Panc1 (cell line): ENCODE results near the gene ZFAND2A. TPM values are rescaled to one million over a fixed set of nuclear protein-coding genes. Genes with fewer than 3 reads are reported as not detected.
"Not testable (repeated sequence)": the region's sequence is repeated elsewhere in the genome, so short reads cannot be mapped to it uniquely, and the experiment has no call there.

Experiments used
- ATAC-seq: fragments of 200-7000 bp; cut with Tn5 transposase; 2 replicates; pipeline ENCODE4 v1.9.1; 2020; ENCODE audit warnings: mild to moderate bottlenecking, moderate library complexity
- BruUV-seq: library from RNA; stranded (reverse); fragments of 400-500 nt; replicated peaks from 2 replicates; lab custom pipeline; 2021; lab: Mats Ljungman, UMichigan
- CTCF ChIA-PET: fragments of 300-600 bp; sonication (Branson Sonifier 250); formaldehyde crosslinking; loops from one replicate; lab custom pipeline; 2022; ENCODE audit warnings: antibody characterized with exemption; lab: Charles Lee
- POLR2A ChIA-PET: fragments of 300-600 bp; sonication (Branson Sonifier 250); formaldehyde crosslinking; loops from one replicate; lab custom pipeline; 2022; ENCODE audit warnings: antibody characterized with exemption; lab: Charles Lee
- DNase-seq: peaks from one replicate; pipeline ENCODE4 v3.0.0-alpha.2; 2010; ENCODE audit warnings: low read depth, low spot score
- H3K27ac ChIP-seq: 2 replicates; pipeline ENCODE4 v1.5.1; 2011; ENCODE audit warnings: mild to moderate bottlenecking, low read length, inconsistent platforms
- H3K27me3 ChIP-seq: fragments of 200-500 bp; sonication (Bioruptor generic); 2 replicates; pipeline ENCODE4 v1.6.0; 2014; ENCODE audit warnings: low read length, inconsistent platforms; ENCODE audit not compliant: control insufficient read depth, insufficient read depth
- H3K36me3 ChIP-seq: fragments of 200-500 bp; sonication (Bioruptor generic); 2 replicates; pipeline ENCODE4 v1.5.1; 2014; ENCODE audit warnings: inconsistent platforms, mild to moderate bottlenecking, low read length, moderate library complexity; ENCODE audit not compliant: control insufficient read depth, insufficient read depth
- H3K4me1 ChIP-seq: 2 replicates; pipeline ENCODE4 v1.5.1; 2011; ENCODE audit warnings: inconsistent platforms, mild to moderate bottlenecking, low read length, moderate library complexity; ENCODE audit not compliant: control insufficient read depth, insufficient read depth
- H3K4me3 ChIP-seq, 2 experiments: 2 replicates each; pipeline ENCODE4 v1.5.1; 2011 to 2012; ENCODE audit warnings: low read depth in 2 of 2, low read length in 2 of 2, mild to moderate bottlenecking in 2 of 2, inconsistent platforms in 1 of 2, moderate library complexity in 1 of 2
- H3K9me3 ChIP-seq: fragments of 200-500 bp; sonication (Bioruptor generic); 2 replicates; pipeline ENCODE4 v1.5.1; 2014; ENCODE audit warnings: low read depth, mild to moderate bottlenecking, inconsistent platforms, low read length, moderate library complexity; ENCODE audit not compliant: control insufficient read depth, insufficient read depth
- CTCF ChIP-seq: fragments of 450-650 bp; IDR thresholded peaks from 2 replicates; pipeline ENCODE4 v1.5.1; 2017; ENCODE audit warnings: mild to moderate bottlenecking
- POLR2AphosphoS5 ChIP-seq: IDR thresholded peaks from 2 replicates; pipeline ENCODE4 v1.6.1; 2012; ENCODE audit warnings: mild to moderate bottlenecking, low read depth, low read length, moderate library complexity
- REST ChIP-seq, 2 experiments: IDR thresholded peaks; 2 replicates each; pipeline ENCODE4 v1.6.1; 2011 to 2012; ENCODE audit warnings: low read depth in 2 of 2, control low read depth in 1 of 2, low read length in 1 of 2, mild to moderate bottlenecking in 1 of 2, moderate library complexity in 1 of 2; ENCODE audit not compliant: insufficient read depth in 1 of 2
- SIN3A ChIP-seq: IDR thresholded peaks from 2 replicates; pipeline ENCODE4 v1.6.1; 2012; ENCODE audit warnings: low read depth, mild to moderate bottlenecking, low read length, moderate library complexity, borderline replicate concordance; ENCODE audit not compliant: insufficient read depth
- TCF7L2 ChIP-seq: IDR thresholded peaks from 2 replicates; pipeline ENCODE4 v1.6.1; 2011; ENCODE audit warnings: mild to moderate bottlenecking, low read depth, low read length, inconsistent platforms
- in situ Hi-C: cut with HindIII; loops from 2 replicates; pipeline ENCODE4 v1.10.0; 2016; ENCODE audit warnings: low sequenced_read_pairs, low pct_unique_long_range_greater_than_20kb
- intact Hi-C: fragments of 100-400 bp; cut with micrococcal nuclease; formaldehyde crosslinking; loops from one replicate; pipeline ENCODE4 v1.10.0; 2022; ENCODE audit not compliant: unreplicated experiment
- total RNA-seq: library from RNA; stranded (reverse); gene quantifications from one replicate; pipeline ENCODE4 v1.2.1, GENCODE V29; 2021; ENCODE audit not compliant: unreplicated experiment

The ZFAND2A gene
- total RNA-seq, 1 experiment from 2014 or later: 24.1 TPM

- no peak for ATAC-seq
- H3K9me3 ChIP-seq: no peaks in the 10 kb centered on the region
- CTCF ChIA-PET: no interaction called here
- H3K4me3 ChIP-seq: no peak overlapping the region
- H3K27ac ChIP-seq: no peak overlapping the region
- peaks cover 5% of the 10 kb centered on the region for H3K4me1 ChIP-seq
- POLR2A ChIA-PET: no interaction called here
- DNase-seq: no peak
- peaks cover 3% of the 10 kb centered on the region; the same call in 1 of the 2 replicates for H3K36me3 ChIP-seq
- no TSS peak for BruUV-seq
- H3K27me3 ChIP-seq: no peaks in the 10 kb centered on the region
- intact Hi-C loops: no loop called here
- in situ Hi-C loops: no loop called here
- TF ChIP-seq POLR2AphosphoS5: no peak
- TF ChIP-seq TCF7L2: no peak
- TF ChIP-seq CTCF: no peak
- TF ChIP-seq REST (IDR thresholded peaks at IDR 0.05; ENCODE audit: insufficient read depth in 1 of 2, low read depth in 2 of 2, low read length in 1 of 2): no peak
- TF ChIP-seq SIN3A: no peak
These were observed 3.1 kb upstream of the ZFAND2A start for GRCh38 chr7:1163121-1163520.

- TF ChIP-seq SIN3A (no peak), POLR2AphosphoS5 (no peak), TCF7L2 (no peak), REST (IDR thresholded peaks at IDR 0.05; ENCODE audit: insufficient read depth in 1 of 2, low read depth in 2 of 2, low read length in 1 of 2) (no peak)
- H3K27me3 ChIP-seq: no peaks in the 10 kb centered on the region
- H3K27ac ChIP-seq: peak overlapping the region; percentile 96
- in situ Hi-C loops: no loop called here
- intact Hi-C loops: no loop called here
- peak overlapping the region; percentile 65 to 79 for H3K4me3 ChIP-seq
- ATAC-seq: peak; percentile 34
- no peak for DNase-seq
- peaks cover 23% of the 10 kb centered on the region for H3K4me1 ChIP-seq
- no peaks in the 10 kb centered on the region for H3K9me3 ChIP-seq
- ChIA-PET POLR2A (interaction anchor here (2.0 kb wide), 1 partner anchor 22 kb away, joined by 6 read pairs; a partner anchor contains a TSS), CTCF (no interaction called here)
- peaks cover 11% of the 10 kb centered on the region for H3K36me3 ChIP-seq
- BruUV-seq: TSS peak; percentile 89
These were observed 650 bp upstream of the ZFAND2A start for GRCh38 chr7:1160670-1161021.

- POLR2A ChIA-PET: interaction anchor here (2.0 kb wide), 1 partner anchor 21 kb away, joined by 6 read pairs; a partner anchor contains a TSS
- in situ Hi-C loops: not testable (repeated sequence)
- peak overlapping the region; percentile 67 for H3K27ac ChIP-seq
These were observed 765 bp downstream of the ZFAND2A start for GRCh38 chr7:1159231-1159630.

More at GRCh38 chr7:1159231-1159630, 765 bp downstream of the ZFAND2A start:
- DNase-seq, intact Hi-C loops, ATAC-seq, H3K27me3 ChIP-seq, BruUV-seq, H3K9me3 ChIP-seq: not testable (repeated sequence)
- peak overlapping the region; percentile 65 to 79 for H3K4me3 ChIP-seq
- H3K4me1 ChIP-seq: peaks cover 23% of the 10 kb centered on the region
- H3K36me3 ChIP-seq: peaks cover 16% of the 10 kb centered on the region
- CTCF ChIA-PET: interaction anchor here (1.1 to 1.2 kb wide), 2 partner anchors 17 to 166 kb away, joined by 3 read pairs; no protein-coding TSS in a partner anchor
